DND-41 (cell line): ENCODE results near the gene CCDC89.

Experiments
- ATAC-seq: fragments of 200-7000 bp; cut with Tn5 transposase; 3 replicates; pipeline ENCODE4 v1.9.1; 2021; ENCODE audit warnings: low read depth; ENCODE audit not compliant: insufficient read depth
- DNase-seq: peaks from one replicate; pipeline ENCODE4 v3.0.0-alpha.2; 2020
- H2AFZ ChIP-seq: 2 replicates; pipeline ENCODE4 v1.6.0; 2012; ENCODE audit warnings: low read depth, low read length
- H3K27ac ChIP-seq: 2 replicates; pipeline ENCODE4 v1.5.1; 2012; ENCODE audit warnings: low read length, inconsistent platforms
- H3K27me3 ChIP-seq: fragments of 200-600 bp; sonication (generic); 2 replicates; pipeline ENCODE4 v1.6.0; 2012; ENCODE audit warnings: low read length, mild to moderate bottlenecking, inconsistent platforms; ENCODE audit not compliant: insufficient read depth, poor library complexity
- H3K36me3 ChIP-seq: 2 replicates; pipeline ENCODE4 v1.5.1; 2012; ENCODE audit warnings: low read length, inconsistent platforms; ENCODE audit not compliant: insufficient read depth
- H3K4me1 ChIP-seq: 2 replicates; pipeline ENCODE4 v1.5.1; 2012; ENCODE audit warnings: mild to moderate bottlenecking, low read length; ENCODE audit not compliant: insufficient read depth
- H3K4me2 ChIP-seq: 2 replicates; pipeline ENCODE4 v1.6.0; 2012; ENCODE audit warnings: mild to moderate bottlenecking, moderate library complexity, low read length, inconsistent platforms; ENCODE audit not compliant: insufficient read depth
- H3K4me3 ChIP-seq, 2 experiments: fragments of 200-600 bp in 1 of 2; shearing (Covaris generic) in 1 of 2; 2 replicates each; pipeline ENCODE4 v1.5.1; 2012 to 2016; ENCODE audit warnings: inconsistent platforms in 2 of 2, low read length in 2 of 2, mild to moderate bottlenecking in 2 of 2, low read depth in 1 of 2, moderate library complexity in 1 of 2
- H3K79me2 ChIP-seq: 2 replicates; pipeline ENCODE4 v1.6.0; 2012; ENCODE audit warnings: low read length, inconsistent platforms; ENCODE audit not compliant: insufficient read depth
- H3K9ac ChIP-seq: 2 replicates; pipeline ENCODE4 v1.6.0; 2012; ENCODE audit warnings: low read depth, mild to moderate bottlenecking, inconsistent platforms, low read length, moderate library complexity
- H3K9me3 ChIP-seq: 2 replicates; pipeline ENCODE4 v1.5.1; 2012; ENCODE audit warnings: low read length, moderate library complexity, mild to moderate bottlenecking, inconsistent platforms; ENCODE audit not compliant: insufficient read depth, severe bottlenecking
- H4K20me1 ChIP-seq: 2 replicates; pipeline ENCODE4 v1.6.0; 2012; ENCODE audit warnings: low read length; ENCODE audit not compliant: insufficient read depth
- CTCF ChIP-seq: IDR thresholded peaks from 2 replicates; pipeline ENCODE4 v1.5.1; 2012; ENCODE audit warnings: borderline replicate concordance, low read length, moderate library complexity, mild to moderate bottlenecking; ENCODE audit not compliant: poor library complexity, severe bottlenecking; ENCODE audit errors: extremely low read depth
- EZH2 ChIP-seq: IDR thresholded peaks from 3 replicates; pipeline ENCODE4 v1.6.1; 2012; ENCODE audit warnings: borderline replicate concordance, low read depth, mild to moderate bottlenecking, moderate library complexity, low read length, inconsistent platforms; ENCODE audit not compliant: severe bottlenecking

CCDC89 gene

GRCh38 chr11:85647078-85647477 lies 38.9 kb downstream of the CCDC89 start:
- Histone ChIP-seq H3K27me3 (no peaks in the 10 kb centered on the region), H3K9ac (peak overlapping the region; percentile 58), H3K79me2 (peaks cover 33% of the 10 kb centered on the region), H3K4me3 (peak overlapping the region; percentile 72 to 83; a peak in 3 of 4 replicates), H3K36me3 (peaks cover 8% of the 10 kb centered on the region; the same call in 1 of the 2 replicates), H3K9me3 (no peaks in the 10 kb centered on the region), H3K27ac (peak overlapping the region; percentile 80), H4K20me1 (no peaks in the 10 kb centered on the region; the same call in 1 of the 2 replicates), H3K4me1 (peaks cover 30% of the 10 kb centered on the region), H2AFZ (peak overlapping the region; percentile 85), H3K4me2 (peak overlapping the region; percentile 65)
- TF ChIP-seq CTCF (no peak), EZH2 (no peak)
- ATAC-seq: no peak
- DNase-seq: no peak

- no peak overlapping the region for H2AFZ ChIP-seq
These were observed 42.8 kb downstream of the CCDC89 start for GRCh38 chr11:85643191-85643614.

DNA sequence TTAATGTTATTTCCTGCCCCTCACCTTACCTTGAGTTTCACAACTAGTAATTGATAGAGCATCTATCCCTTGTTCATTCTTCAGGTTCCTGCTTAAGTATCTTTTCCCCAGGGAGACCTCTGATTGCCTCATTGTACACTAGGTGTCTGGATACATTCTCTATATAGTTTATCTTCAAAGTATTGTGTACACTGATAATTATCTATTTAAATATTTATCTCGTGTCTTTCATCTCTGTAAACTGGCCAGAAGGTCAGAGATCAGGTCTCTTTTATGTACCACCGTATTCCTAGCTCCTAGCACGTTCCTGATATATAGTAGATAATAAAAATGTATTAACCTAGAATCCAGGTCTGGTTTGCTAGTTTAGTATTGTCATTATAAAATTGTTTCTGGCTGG lies 51.2 kb downstream of the CCDC89 start:
- peaks cover 32% of the 10 kb centered on the region for H3K79me2 ChIP-seq
- ATAC-seq (no peak), DNase-seq (no peak)
- H3K27me3 ChIP-seq: no peaks in the 10 kb centered on the region
- H3K4me2 ChIP-seq: no peak overlapping the region
- H3K4me3 ChIP-seq: no peak overlapping the region
- H3K27ac ChIP-seq: no peak overlapping the region
- TF ChIP-seq EZH2 (no peak), CTCF (no peak)
- H3K9me3 ChIP-seq: no peaks in the 10 kb centered on the region
- H3K9ac ChIP-seq: no peak overlapping the region
- H3K36me3 ChIP-seq: peaks cover 40% of the 10 kb centered on the region
- H2AFZ ChIP-seq: no peak overlapping the region
- H3K4me1 ChIP-seq: peaks cover 15% of the 10 kb centered on the region
- no peaks in the 10 kb centered on the region; the same call in 1 of the 2 replicates for H4K20me1 ChIP-seq

More at GRCh38 chr11:85643191-85643614, 42.8 kb downstream of the CCDC89 start:
- H3K4me1 ChIP-seq: peaks cover 8% of the 10 kb centered on the region
- no peak overlapping the region for H3K4me2 ChIP-seq
- peaks cover 4% of the 10 kb centered on the region for H3K79me2 ChIP-seq
- DNase-seq (no peak), ATAC-seq (no peak)
- no peaks in the 10 kb centered on the region for H3K27me3 ChIP-seq
- no peak for TF ChIP-seq CTCF
- TF ChIP-seq EZH2: no peak
- no peaks in the 10 kb centered on the region for H4K20me1 ChIP-seq
- H3K36me3 ChIP-seq: no peaks in the 10 kb centered on the region
- H3K9ac ChIP-seq: no peak overlapping the region
- no peaks in the 10 kb centered on the region for H3K9me3 ChIP-seq
- no peak overlapping the region for H3K27ac ChIP-seq
- no peak overlapping the region for H3K4me3 ChIP-seq
